Pulmonary artery endothelial cell (primary cell): Measurements from ENCODE around the gene CFL1. TPM values are rescaled to one million over a fixed set of nuclear protein-coding genes. Genes with fewer than 3 reads are reported as not detected.
"Not testable (repeated sequence)": the region's sequence is repeated elsewhere in the genome, so short reads cannot be mapped to it uniquely, and the experiment has no call there.

Experiments
- DNase-seq: peaks from one replicate; pipeline ENCODE4 v3.0.0-alpha.2; 2011; ENCODE audit warnings: low read depth, low spot score
- total RNA-seq: library from RNA; depleted of rRNA; stranded (reverse); fragments of >200 nt; gene quantifications from 2 replicates; pipeline ENCODE4 v1.2.3, GENCODE V29; 2014

Gene CFL1
- 1,363 and 1,402 TPM in 2 replicates for total RNA-seq

DNA sequence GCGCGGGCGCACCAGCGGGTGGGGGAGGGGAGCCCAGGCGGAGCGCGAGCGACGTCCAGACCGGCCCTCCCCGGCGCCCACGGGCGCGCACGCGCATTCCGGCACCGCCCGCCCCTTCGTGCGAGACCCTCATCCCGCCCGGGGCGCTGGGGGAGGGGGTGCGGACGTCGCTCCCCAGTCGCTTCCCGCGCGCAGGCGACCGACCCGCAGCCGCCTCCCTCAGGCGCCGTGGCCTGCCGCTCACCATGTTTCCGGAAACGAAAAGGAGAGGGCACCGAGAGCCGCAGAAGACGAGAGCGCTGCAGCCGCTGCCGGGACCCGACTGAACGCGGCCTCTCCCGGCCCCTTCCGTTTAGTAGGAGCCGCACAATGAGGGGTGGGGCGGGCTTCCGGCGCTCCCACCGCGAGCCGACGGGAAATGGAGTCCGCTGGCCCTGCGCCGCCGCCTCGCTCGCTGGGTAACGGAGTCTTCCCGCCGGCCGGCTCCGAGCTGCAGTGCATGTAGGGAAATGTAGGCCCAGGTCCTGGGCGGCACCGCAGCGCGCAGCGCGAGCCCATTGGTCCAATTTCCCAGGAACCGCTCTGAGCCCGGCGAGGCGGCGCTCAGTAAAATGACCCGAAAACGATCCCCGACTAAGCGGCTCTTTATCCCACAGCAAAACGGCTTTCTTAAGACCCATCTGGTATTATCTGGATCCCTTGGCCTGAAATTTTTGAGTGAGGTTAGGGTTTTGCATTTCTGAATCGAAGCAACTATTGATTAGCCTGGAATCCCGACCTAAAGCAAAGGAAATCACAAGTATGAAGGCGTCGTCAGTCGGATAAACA, at the start of gene CFL1:
Gene CFL1 (minus strand): TSS at position 328 of the 828 bp plus-strand sequence. CDS start 81 bp downstream, at position 247.
- DNase-seq: peak; percentile 89

DNA sequence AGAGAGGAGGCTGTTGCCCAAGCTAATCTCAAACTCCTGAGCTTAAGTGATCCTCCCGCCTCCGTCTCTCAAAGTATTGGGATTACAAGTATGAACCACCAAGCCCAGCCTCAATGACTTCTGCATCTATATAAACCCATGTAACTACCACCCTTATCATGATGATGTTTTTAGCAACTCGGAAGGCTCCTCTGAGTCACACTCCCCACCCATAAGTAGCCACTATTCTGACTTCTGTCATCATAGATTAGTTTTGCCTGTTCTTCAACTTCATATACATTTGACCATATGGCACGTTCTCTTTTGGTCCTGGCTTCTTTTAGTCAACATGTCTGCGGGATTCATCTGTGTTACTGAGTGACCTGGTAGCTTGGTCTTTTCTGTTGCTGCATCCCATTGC, 48.6 kb upstream of the CFL1 start:
- no peak for DNase-seq

- no peak for DNase-seq
Measured at GRCh38 chr11:65903715-65904114, 45.7 kb upstream of the CFL1 start.

DNA sequence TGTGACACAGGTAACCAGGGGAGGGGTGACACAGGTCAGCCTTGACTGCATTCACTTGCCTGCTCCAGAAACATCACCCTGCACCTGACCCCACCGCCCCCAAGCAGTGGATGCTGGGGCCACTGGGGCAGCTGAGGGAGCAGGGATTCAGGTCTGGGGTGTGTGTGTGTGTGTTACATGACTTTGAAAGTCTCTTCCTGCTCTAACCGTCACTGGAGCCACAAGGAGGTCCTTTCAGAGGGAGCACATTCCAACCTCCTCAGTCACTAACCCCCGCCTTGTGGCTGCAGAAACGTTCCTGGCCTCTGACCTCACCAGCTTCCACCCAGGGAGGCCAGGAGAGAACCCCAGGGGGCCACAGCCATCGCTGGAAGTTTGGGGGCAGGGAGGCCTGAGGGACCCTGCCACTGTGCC, 45.1 kb upstream of the CFL1 start:
- DNase-seq: no peak

DNA sequence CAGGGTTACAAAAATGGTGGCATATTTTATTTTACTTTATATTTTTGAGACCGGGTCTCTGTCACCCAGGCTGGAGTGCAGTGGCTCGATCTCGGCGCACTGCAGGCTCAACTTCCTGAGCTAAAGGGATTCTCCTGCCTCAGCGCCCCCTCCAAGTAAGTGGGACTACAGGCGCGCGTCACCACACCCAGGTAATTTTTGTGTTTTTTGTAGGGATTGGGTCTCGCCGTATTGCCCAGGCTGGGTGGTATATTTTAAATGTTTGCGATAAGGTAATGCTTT, 42.9 kb upstream of the CFL1 start:
- DNase-seq: no peak

DNA sequence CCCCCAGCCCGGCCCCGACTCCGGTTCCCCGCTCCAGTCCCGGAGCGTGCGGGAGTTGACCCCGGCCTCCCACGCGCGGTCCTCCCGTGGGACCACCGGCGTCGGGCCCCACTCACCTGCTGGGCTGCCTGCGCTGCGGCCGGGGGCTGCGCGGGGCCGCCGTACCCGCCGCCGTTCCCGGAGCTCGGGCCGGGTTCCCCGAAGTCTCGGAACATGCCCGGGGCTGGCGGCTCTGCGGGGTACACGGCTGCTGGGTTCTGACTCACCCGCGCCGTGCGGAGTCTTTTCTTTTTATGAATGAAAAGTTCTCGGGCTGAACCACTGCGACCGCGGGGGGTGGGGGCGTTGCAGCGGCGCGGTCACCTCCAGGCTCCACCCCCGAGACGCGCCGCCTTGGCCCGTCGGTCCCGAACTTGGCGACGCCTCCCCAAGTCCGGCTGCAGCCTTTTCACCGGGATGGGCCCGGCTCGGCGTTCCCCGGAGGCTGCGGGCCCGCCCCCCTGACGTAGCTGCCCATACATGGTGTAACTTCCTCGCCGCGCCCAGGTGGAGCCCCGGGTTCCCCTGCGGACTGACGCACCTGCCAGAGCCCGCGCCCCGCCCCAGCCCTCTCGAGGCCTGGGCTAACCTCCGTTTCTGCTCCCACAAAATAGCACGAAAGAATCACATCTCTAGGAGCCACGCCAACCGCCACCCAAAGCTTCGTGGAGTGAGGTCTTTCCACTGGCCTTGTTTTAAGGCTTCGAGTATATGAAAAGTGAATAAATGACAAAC, 42.3 kb upstream of the CFL1 start, which contains the start of gene FOSL1:
Gene FOSL1 (minus strand): TSS at position 264 of the 774 bp plus-strand sequence. CDS start 49 bp downstream, at position 215.
- DNase-seq: peak; percentile 84

DNA sequence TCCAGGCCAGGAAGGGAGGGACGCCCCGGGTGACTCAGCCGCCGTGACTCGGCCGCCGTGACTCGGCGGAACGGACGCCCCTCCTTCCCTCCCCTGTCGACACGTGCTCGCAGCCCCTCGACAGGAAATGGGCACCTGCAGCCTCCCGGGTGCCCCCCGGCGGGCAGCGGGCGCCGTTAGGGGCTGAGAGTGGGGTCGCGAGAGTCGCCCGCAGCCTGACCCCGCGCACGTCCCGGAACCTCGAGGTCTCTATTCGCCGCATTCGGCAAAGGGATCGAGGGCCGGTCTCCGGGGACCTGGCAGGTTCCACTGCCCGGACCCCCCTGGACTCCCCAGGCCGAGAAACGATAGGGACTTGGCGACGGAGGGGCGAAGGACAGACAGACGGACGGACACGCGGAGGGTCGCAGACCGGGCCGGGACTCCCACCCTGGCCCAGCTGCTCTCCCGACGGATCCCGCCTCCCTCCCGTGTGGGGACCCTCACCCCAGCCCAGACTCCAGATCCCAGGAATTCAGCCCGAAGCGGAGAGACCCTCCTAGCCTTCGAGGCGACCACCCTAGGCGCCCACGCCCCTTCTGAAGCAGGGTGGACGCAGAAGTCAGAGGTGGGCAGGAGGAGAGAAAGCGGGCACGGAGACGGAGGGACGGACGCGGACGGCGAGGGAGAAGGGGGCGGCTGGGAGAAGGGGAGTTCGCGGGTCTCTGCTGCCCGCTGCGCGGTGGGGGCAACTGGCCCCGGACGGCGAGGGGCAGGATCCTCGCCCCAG, 41.6 kb upstream of the CFL1 start:
- DNase-seq: no peak

- no peak for DNase-seq
Measured at GRCh38 chr11:65898656-65899355, 40.8 kb upstream of the CFL1 start.

DNA sequence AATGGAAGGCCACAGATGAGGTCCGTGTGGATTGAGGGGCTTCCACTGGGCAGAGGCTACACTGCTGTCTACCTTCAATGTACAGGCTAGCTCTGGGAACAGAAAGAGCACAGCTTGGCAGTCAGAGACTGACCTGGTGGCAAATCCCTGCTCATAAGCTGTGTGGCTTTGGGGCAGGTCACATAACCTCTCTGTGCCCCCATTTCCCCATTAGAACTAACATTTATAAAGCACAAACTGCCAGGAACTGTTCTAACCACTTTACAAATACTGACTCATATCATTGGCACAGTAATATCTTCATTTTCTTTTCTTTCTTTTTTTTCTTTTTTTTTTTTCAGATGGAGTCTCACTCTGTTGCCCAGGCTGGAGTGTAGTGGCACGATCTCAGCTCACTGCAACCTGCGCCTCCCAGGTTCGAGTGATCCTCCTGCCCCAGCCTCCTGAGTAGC, 39.1 kb upstream of the CFL1 start:
- DNase-seq: no peak

DNA sequence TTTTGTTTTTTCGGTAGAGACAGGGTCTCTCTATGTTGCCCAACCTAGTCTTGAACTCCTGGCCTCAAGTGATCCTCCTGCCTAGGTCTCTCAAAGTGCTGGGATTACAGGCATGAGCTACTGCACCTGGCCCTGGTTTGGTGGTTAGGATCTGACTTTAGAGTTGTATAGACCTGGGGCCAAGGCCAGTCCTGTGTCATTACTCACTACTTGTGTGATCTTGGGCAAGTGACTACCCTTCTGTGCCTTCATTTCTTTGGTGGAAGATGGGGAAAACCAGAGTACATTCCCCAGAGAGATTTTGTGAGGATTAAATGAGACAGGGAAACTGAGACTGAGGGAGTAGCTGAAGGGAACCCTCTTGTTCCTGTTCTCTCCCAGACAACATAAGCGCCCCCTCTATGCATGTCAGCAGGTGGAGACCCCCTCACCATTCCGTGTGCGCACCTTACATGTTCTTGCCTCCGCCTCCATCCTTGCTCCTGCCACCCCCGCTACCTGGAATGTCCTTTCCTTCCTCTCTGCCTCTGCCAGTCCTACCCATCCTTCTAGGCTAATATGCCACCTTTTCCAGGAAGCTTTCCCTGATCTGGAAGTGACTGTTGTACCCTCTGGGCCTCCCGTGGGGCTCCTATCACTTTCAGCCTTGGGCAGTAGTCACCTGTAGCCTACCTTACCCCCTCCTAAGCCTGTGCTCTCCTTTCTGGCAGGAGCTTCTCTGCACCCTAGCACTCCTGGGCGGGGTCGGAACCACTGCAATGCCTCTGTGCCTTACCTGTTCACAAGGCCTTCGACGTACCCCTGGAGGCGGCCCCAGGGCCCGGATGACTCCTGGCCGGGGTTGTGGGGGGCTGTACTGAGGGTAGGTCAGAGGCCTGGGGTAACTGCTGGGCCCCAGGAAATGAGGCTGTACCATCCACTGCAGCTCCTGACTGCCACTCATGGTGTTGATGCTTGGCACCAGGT, 38.3 kb upstream of the CFL1 start:
- no peak for DNase-seq

DNA sequence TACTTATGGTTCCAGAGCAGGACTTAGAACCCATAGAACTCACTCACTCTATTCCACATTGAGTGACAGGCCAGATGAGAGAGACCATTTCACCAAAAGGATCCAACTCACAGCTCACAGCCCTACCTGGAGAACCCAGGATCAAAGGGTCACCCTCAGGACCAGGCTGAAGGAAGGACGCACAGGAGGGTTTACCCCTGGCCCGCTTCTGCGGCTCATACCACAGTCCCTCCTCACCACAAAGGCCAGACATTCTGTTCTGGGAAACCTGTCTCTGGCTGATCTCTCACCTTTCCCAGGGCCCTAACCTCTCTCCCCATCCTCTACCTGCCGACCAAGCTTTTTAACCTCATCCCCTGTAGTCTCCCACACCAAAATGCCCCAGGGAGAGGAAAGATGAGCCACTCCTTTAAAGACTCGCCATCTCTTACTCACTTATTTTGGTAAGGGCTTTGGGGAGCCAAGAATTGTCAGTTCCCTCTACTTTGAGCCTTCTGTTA, 37.6 kb upstream of the CFL1 start:
- DNase-seq: no peak

DNA sequence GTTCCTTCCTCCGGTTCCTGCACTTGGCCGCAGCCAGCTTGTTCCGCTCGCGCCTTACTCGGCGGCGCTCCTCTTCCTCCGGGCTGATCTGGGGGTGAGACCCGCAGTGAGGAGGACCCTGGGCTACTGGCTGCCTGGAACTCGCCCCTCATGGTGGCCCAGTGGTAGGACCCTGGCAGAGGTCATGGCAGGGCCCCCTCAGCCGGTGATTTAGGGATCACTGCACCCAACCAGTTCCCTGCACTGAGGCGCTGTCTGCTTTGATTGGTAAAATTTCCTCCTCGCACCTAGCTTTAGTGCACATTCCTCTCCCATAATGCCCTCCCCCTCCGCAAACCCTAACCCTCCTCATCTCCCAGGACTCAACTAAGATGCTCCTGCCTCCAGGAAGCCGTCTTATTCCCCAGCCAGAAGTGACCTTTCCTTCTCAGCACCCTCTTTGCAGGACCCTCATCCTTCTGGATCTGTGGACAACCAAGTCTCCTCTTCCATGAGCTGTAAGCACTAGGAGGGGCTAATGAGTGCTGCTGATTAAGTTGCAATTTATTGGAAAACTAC, 36.1 kb upstream of the CFL1 start:
- no peak for DNase-seq

- DNase-seq: no peak
Measured at GRCh38 chr11:65892661-65893317, 34.8 kb upstream of the CFL1 start.

DNA sequence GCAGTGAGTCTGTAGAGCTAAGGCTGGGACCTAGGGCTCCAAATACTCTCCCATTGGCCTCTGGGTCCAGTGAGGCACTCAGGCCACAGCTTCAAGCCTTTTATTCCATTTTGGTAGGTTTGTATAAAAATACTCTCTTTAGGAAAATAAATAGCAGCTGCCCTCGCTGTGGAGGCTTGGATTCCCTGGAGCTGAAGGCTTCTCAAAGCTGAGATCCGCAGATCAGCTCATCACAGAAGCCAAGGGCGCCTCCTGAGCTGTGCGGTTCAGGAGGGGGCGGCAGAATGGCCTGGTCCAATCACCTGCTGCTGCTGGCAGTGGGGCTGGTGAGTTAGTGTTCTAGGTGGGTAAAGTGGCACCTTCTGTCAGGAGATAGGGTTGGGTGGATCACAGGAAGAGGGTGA, 34.2 kb upstream of the CFL1 start:
- DNase-seq: not testable (repeated sequence)

GRCh38 chr11:65891219-65892136, 33.5 kb upstream of the CFL1 start:
- peak; percentile 76 for DNase-seq

DNA sequence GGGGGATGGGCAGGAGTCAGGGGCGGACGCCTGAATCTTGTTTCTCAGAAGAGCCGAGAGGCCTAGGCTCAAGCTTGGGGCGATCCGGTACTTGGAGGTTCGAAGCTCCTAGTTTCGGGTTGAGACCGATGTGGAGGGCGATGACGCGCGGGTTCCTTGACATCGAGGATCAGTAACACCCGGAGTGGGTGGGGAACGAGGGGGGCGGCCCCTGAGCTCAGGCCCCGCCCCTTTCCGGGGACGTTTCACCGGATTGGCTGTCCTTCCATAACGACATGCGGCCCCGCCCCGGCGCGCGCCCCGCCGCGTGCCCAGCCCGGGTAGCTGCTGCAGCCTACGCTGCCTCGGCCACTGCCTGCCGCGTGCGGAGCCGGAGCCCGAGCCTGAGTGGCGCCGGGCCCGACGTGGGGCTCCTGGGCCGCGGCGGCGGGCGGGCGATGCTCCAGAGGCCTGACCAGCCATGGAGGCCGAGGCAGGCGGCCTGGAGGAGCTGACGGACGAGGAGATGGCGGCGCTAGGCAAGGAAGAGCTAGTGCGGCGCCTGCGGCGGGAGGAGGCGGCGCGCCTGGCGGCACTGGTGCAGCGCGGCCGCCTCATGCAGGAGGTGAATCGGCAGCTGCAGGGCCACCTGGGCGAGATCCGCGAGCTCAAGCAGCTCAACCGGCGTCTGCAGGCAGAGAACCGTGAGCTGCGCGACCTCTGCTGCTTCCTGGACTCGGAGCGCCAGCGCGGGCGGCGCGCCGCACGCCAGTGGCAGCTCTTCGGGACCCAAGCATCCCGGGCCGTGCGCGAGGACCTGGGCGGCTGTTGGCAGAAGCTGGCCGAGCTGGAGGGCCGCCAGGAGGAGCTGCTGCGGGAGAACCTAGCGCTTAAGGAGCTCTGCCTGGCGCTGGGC, 32.6 kb upstream of the CFL1 start, which contains the start of gene CCDC85B:
Gene CCDC85B (plus strand): TSS at position 350 of the 895 bp plus-strand sequence. CDS start 111 bp downstream, at position 461.
- DNase-seq: peak; percentile 78
